Keratinocyte (primary cell): ENCODE measurements around the gene G3BP1. TPM values are rescaled to one million over a fixed set of nuclear protein-coding genes. Genes with fewer than 3 reads are reported as not detected.

Experiments
- DNase-seq: peaks from one replicate; pipeline ENCODE4 v3.0.0-alpha.2; 2011; ENCODE audit warnings: low read depth, missing footprints, low spot score
- FAIRE-seq: peaks from 2 replicates; lab custom pipeline; 2011; peaks lifted over from hg19 to GRCh38; lab: Jason Lieb, UNC
- H2AFZ ChIP-seq: 2 replicates; pipeline ENCODE4 v1.6.0; 2012; ENCODE audit warnings: low read length, control low read depth, inconsistent platforms; ENCODE audit not compliant: control insufficient read depth
- H3K27ac ChIP-seq: 2 replicates; pipeline ENCODE4 v1.5.1; 2011; ENCODE audit warnings: low read length; ENCODE audit not compliant: control insufficient read depth, insufficient read depth
- H3K27me3 ChIP-seq: 3 replicates; pipeline ENCODE4 v1.6.0; 2011; ENCODE audit warnings: low read length; ENCODE audit not compliant: control insufficient read depth, insufficient read depth; ENCODE audit errors: extremely low read depth
- H3K36me3 ChIP-seq, 2 experiments: 2 replicates in 1 of 2; 3 replicates in 1 of 2; pipeline ENCODE4 v1.5.1; 2011; ENCODE audit warnings: low read length in 2 of 2, mild to moderate bottlenecking in 1 of 2; ENCODE audit not compliant: control insufficient read depth in 2 of 2, insufficient read depth in 2 of 2; ENCODE audit errors: extremely low read depth in 1 of 2
- H3K4me1 ChIP-seq: 3 replicates; pipeline ENCODE4 v1.5.1; 2011; ENCODE audit warnings: low read length; ENCODE audit not compliant: control insufficient read depth, insufficient read depth; ENCODE audit errors: extremely low read depth
- H3K4me2 ChIP-seq: 3 replicates; pipeline ENCODE4 v1.6.0; 2011; ENCODE audit warnings: low read depth, low read length; ENCODE audit not compliant: control insufficient read depth, insufficient read depth; ENCODE audit errors: extremely low read depth
- H3K4me3 ChIP-seq, 3 experiments: fragments of 200-600 bp in 1 of 3; sonication (generic) in 1 of 3; 2 replicates in 2 of 3; 3 replicates in 1 of 3; pipeline ENCODE4 v1.5.1; 2011 to 2016; ENCODE audit warnings: low read length in 3 of 3, mild to moderate bottlenecking in 3 of 3, control low read depth in 2 of 3, inconsistent platforms in 1 of 3, low read depth in 1 of 3, mixed read lengths in 1 of 3, mixed run types in 1 of 3, moderate library complexity in 1 of 3; ENCODE audit not compliant: control insufficient read depth in 2 of 3, insufficient read depth in 2 of 3; ENCODE audit errors: extremely low read depth in 1 of 3
- H3K79me2 ChIP-seq: 2 replicates; pipeline ENCODE4 v1.6.0; 2012; ENCODE audit warnings: low read length; ENCODE audit not compliant: control insufficient read depth, insufficient read depth
- H3K9ac ChIP-seq: 3 replicates; pipeline ENCODE4 v1.6.0; 2011; ENCODE audit warnings: low read length; ENCODE audit not compliant: control insufficient read depth, insufficient read depth; ENCODE audit errors: extremely low read depth
- H3K9me1 ChIP-seq: 3 replicates; pipeline ENCODE4 v1.6.0; 2011; ENCODE audit warnings: low read length; ENCODE audit not compliant: control insufficient read depth, insufficient read depth; ENCODE audit errors: extremely low read depth
- H3K9me3 ChIP-seq: 2 replicates; pipeline ENCODE4 v1.5.1; 2012; ENCODE audit warnings: low read depth, low read length; ENCODE audit not compliant: control insufficient read depth
- H4K20me1 ChIP-seq: 3 replicates; pipeline ENCODE4 v1.6.0; 2011; ENCODE audit warnings: low read length; ENCODE audit not compliant: control insufficient read depth, insufficient read depth; ENCODE audit errors: extremely low read depth
- EZH2 ChIP-seq: IDR thresholded peaks from one replicate; pipeline ENCODE4 v1.6.1; 2012; ENCODE audit warnings: inconsistent platforms, mild to moderate bottlenecking, low read length, moderate library complexity
- dilution Hi-C: fragments of 300-500 bp; cut with MboI; formaldehyde crosslinking; loops from one replicate; pipeline ENCODE4 v1.7.0; 2020; ENCODE audit warnings: low sequenced_read_pairs; ENCODE audit not compliant: extremely low pct_ligation_motif_present
- polyA minus RNA-seq, 3 experiments: library from RNA; depleted of rRNA, polyadenylated mRNA; stranded (reverse); fragments of >200 nt; gene quantifications; 1 replicate in 1 of 3; 2 replicates in 1 of 3; 3 replicates in 1 of 3; pipeline ENCODE4 v1.2.3, GENCODE V29; 2011
- polyA plus RNA-seq, 5 experiments: library from polyadenylated mRNA; depleted of rRNA in 3 of 5; stranded (reverse) in 3 of 5; stranded (forward) in 1 of 5; unstranded in 1 of 5; fragments of >200 nt; gene quantifications; 1 replicate in 1 of 5; 2 replicates in 3 of 5; 3 replicates in 1 of 5; pipeline versions ENCODE4 v1.2.1 to v1.2.3, GENCODE V29; 2011 to 2012; ENCODE audit warnings: missing spikeins in 2 of 5, low read depth in 1 of 5, low replicate concordance in 1 of 5
- TF ChIP-seq, protein P1 (sequence below), 3 experiments: IDR thresholded peaks in 1 of 3; conservative IDR thresholded peaks in 1 of 3; optimal IDR thresholded peaks in 1 of 3; 2 replicates in 2 of 3; 3 replicates in 1 of 3; pipeline versions ENCODE3 to v1.5.1; 2011; ENCODE audit warnings: low read length in 3 of 3, mild to moderate bottlenecking in 3 of 3, moderate library complexity in 2 of 3, control low read depth in 1 of 3, inconsistent platforms in 1 of 3; ENCODE audit not compliant: insufficient read depth in 2 of 3; ENCODE audit errors: extremely low read depth in 1 of 3

Gene G3BP1
- polyA plus RNA-seq (93.5 to 137 TPM (median 115 TPM) in 3 replicates), polyA minus RNA-seq (182 to 302 TPM (median 247 TPM) in 3 replicates)
- polyA plus RNA-seq (2011; ENCODE audit: low read depth), result 98.2 TPM
- 52.3 and 81.0 TPM in 2 replicates for polyA plus RNA-seq (2011; cell fraction: cytosol; rRNA removed)
- polyA plus RNA-seq (2011; cell fraction: nucleus; rRNA removed), result 83.5 and 87.6 TPM in 2 replicates
- polyA plus RNA-seq (2012; ENCODE audit: low replicate concordance), result 84.1 and 237 TPM in 2 replicates
- polyA minus RNA-seq (2011; cell fraction: cytosol; rRNA and poly(A)+ RNA removed), result 189 TPM
- polyA minus RNA-seq (2011; cell fraction: nucleus; rRNA and poly(A)+ RNA removed), result 187 and 308 TPM in 2 replicates

DNA sequence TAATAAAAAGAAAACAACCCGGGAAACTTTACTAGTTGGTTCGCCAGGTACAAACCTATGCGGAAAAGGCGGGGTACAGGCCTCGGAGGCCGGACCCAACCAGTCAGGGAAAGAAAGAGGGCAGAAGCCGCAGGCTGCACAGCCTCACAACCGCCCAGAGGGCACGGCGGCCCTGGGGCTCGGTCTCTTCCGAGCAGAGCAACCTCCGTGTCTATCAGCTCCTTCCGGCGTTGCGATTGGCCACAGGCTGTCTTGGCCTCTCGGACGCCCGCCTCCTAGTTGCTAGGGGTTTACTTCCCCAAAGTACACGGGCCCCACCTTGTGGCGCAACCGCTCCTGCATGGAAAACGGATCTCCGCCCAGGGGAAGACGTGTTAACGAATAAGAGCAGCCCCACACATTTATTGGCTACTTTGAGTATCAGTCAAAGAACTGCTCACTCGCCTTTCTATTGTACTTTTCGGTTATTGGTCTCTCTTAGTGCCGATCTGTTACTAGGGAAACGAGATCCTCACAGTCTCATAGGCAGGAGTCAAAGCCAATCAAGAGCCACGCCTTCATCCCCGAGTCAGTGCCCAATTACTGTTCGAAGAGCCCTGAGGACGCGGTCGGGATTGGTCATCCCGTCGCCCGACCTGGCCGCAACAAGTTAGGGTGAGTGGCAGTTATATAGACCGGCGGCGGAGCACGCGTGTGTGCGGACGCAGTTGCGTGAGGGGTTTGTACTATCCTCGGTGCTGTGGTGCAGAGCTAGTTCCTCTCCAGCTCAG is at the start of gene G3BP1:
G3BP1 (plus strand) TSS at position 696 of the 770 bp plus-strand sequence. CDS start 14,667 bp downstream, outside the sequence.
- Histone ChIP-seq H2AFZ (peak within 1 kb of the TSS; percentile 82), H3K9me1 (no peaks in the 10 kb centered on the region), H3K79me2 (peaks cover 48% of the 10 kb centered on the region), H3K9me3 (no peaks in the 10 kb centered on the region), H3K9ac (peak within 1 kb of the TSS; percentile 97), H3K27me3 (no peaks in the 10 kb centered on the region), H3K4me3 (peak within 1 kb of the TSS; percentile 94 to 99 (median 99)), H3K27ac (peak within 1 kb of the TSS; percentile 90), H3K4me1 (peaks cover 24% of the 10 kb centered on the region), H3K36me3 (peaks cover 0 to 7% of the 10 kb centered on the region in 2 experiments), H4K20me1 (peaks cover 38% of the 10 kb centered on the region), H3K4me2 (peak within 1 kb of the TSS; percentile 85)
- dilution Hi-C loops, result no loop called here
- FAIRE-seq (peak; percentile 95), DNase-seq (peak; percentile 98)
- TF ChIP-seq EZH2, result no peak
- TF ChIP-seq, protein P1, sequence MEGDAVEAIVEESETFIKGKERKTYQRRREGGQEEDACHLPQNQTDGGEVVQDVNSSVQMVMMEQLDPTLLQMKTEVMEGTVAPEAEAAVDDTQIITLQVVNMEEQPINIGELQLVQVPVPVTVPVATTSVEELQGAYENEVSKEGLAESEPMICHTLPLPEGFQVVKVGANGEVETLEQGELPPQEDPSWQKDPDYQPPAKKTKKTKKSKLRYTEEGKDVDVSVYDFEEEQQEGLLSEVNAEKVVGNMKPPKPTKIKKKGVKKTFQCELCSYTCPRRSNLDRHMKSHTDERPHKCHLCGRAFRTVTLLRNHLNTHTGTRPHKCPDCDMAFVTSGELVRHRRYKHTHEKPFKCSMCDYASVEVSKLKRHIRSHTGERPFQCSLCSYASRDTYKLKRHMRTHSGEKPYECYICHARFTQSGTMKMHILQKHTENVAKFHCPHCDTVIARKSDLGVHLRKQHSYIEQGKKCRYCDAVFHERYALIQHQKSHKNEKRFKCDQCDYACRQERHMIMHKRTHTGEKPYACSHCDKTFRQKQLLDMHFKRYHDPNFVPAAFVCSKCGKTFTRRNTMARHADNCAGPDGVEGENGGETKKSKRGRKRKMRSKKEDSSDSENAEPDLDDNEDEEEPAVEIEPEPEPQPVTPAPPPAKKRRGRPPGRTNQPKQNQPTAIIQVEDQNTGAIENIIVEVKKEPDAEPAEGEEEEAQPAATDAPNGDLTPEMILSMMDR (optimal IDR thresholded peaks at IDR 0.05 in 1 of 3, IDR thresholded peaks at IDR 0.05 in 1 of 3, conservative IDR thresholded peaks at IDR 0.05 in 1 of 3; ENCODE audit: extremely low read depth in 1 of 3, insufficient read depth in 2 of 3, low read length in 3 of 3), result peak; percentile 68 to 73 (median 69)

DNA sequence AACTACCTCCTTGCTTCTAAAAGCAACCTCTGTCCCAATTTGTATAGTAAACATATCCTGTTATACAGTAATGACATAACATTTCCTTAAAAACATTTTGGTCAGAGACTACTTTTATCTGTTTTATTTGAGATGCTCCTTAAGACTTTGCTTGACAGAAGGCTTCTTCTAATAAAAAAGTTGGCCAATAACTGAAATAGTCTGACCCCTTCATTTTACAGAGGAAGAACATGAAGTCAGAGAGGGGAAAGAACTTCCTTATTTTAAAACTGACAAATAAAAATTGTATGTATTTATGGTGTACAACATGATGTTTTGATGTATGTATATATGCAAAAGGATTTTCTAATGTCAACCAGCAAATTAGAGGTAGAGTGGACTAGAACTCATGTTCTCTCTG is 49.2 kb upstream of the G3BP1 start:
- Histone ChIP-seq H3K4me3 (no peak overlapping the region), H3K27ac (no peak overlapping the region), H3K9me1 (no peaks in the 10 kb centered on the region), H3K4me1 (peaks cover 15% of the 10 kb centered on the region), H4K20me1 (no peaks in the 10 kb centered on the region), H2AFZ (no peak overlapping the region), H3K79me2 (no peaks in the 10 kb centered on the region), H3K36me3 (no peaks in the 10 kb centered on the region), H3K4me2 (no peak overlapping the region), H3K9ac (no peak overlapping the region), H3K9me3 (no peaks in the 10 kb centered on the region), H3K27me3 (no peaks in the 10 kb centered on the region)
- dilution Hi-C loops, result no loop called here
- FAIRE-seq, result no peak
- DNase-seq, result no peak
- TF ChIP-seq EZH2, result no peak
- TF ChIP-seq, protein P1 (optimal IDR thresholded peaks at IDR 0.05 in 1 of 3, IDR thresholded peaks at IDR 0.05 in 1 of 3, conservative IDR thresholded peaks at IDR 0.05 in 1 of 3; ENCODE audit: extremely low read depth in 1 of 3, insufficient read depth in 2 of 3, low read length in 3 of 3), result no peak
